Amniotic epithelial cell (primary cell): ENCODE results near the gene HLA-DRA.
"Not testable (repeated sequence)": the region's sequence is repeated elsewhere in the genome, so short reads cannot be mapped to it uniquely, and the experiment has no call there.

Experiments
- DNase-seq: peaks from one replicate; pipeline ENCODE4 v3.0.0-alpha.2; 2010; ENCODE audit warnings: low read depth

The HLA-DRA gene

DNA sequence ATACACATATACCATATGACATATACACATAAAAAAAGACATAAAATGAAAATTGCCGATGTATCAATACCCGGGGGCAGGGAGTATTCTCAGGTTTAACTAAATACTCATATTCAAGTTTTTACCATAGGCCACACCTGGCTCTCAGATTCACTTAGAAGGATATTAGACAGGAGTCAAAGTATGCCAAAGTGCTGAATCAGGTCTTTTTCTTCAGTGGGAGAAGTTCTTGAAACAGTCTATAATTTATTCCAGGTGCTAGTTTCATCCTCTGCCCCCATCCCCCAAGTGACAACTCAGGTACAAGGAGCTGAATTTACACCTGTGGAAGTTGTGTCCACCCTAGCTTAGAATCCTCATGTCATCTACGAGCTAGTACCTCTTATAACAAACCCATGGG is 8.5 kb upstream of the HLA-DRA start:
- no peak for DNase-seq

DNA sequence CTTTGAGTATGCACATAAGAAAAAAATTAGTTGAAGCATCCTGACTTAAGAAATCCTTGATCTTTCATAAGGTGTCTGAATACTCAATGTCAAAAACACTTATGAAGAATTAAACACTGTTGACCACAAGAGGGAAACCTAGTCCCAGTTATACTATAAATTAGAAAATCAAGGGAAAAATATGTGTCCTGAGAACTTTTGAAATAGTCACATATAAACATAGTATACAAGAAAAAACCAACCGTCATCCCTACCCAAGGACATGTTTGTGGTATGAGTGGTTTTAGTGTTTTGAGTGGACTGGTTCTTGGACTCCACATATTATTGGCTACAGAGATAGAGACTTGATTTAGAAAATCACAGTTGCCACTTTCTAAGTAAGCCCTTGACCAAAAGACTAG is 7.6 kb upstream of the HLA-DRA start:
- peak; percentile 35 for DNase-seq

DNA sequence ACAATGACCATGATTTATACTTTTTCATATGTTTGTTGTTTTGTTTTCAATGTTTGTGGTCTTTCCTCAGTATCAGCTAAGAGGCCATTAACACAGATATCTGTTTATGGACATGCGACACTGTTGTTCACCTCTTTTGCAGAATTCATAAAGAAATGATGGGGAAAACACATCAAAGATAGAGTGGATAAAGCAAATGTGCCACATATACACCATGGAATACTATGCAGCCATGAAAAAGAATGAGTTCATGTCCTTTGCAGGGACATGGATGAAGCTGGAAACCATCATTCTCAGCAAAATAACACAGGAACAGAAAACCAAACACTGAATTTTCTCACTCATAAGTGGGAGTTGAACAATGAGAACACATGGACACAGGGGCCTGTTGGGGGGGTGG is 5.7 kb upstream of the HLA-DRA start:
- not testable (repeated sequence) for DNase-seq

DNA sequence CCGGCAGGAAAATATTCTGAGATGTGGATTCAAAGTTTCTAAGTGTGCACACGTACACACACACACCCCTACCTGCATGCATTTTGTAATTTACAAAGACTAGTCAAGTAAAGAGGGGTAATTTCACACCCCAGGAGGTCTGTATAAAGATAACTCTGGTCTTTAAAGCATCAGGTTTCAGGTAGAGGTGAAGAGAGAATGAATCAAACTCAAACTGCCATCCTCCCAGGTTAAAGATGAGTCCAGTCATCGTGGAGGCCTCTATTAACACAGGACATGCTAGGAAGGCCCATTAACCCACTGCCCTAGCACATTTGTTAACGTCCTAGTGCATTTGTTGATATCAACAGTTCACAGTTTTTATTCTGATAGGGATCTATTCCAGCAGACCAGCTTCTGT is 3.5 kb upstream of the HLA-DRA start:
- no peak for DNase-seq

DNA sequence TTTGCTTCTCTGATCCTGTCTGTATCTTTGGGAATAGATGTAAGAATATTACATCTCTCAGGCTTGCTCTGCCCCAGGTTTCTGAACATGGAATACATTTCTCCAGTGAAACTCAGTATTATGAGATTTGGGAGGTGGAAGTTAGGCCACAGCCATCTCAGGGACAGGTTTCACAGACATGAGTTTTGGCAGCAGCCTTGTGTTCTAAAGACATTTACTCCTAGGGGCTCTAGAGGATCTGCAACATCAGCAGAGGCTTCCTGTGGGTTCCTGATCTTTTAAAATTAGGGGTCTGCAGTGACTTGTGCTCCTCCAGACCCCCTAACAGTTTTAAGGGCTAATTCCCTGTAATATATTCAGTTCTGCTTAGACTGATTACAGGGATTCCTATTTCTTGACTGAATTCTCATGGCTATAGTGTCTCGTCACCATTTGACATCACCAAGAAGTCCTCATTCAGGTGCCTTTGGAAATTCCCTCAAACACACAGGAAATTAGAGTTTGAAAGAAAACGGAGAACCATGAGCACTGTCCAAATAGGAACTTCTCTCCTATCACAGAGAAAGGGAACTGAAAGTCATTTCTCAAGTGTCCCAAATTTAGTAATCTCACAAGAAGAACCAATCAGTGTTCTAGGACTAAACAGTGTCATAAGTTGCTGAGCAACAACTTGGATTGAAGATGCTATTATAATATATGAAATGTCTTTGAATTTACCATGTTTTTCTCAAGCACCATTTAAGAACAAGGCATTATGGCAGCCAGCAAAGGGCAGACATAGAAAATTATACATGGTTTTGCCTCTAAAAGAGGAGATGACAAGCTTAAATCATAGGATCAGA is 2.5 kb upstream of the HLA-DRA start:
- no peak for DNase-seq

DNA sequence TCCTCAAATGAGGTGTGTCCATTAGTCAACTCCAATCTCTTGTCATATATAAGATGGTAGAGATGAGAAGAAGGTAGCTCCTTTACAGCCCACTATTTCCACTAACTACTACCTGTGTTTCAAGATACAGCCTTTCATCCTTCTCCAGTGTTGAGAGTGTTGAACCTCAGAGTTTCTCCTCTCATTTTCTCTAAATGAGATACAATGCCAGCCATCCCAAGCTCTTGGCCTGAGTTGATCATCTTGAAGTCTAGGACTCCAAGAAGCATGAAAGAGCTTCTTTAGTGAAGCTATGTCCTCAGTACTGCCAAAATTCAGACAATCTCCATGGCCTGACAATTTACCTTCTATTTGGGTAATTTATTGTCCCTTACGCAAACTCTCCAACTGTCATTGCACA is 548 bp upstream of the HLA-DRA start:
- no peak for DNase-seq

DNA sequence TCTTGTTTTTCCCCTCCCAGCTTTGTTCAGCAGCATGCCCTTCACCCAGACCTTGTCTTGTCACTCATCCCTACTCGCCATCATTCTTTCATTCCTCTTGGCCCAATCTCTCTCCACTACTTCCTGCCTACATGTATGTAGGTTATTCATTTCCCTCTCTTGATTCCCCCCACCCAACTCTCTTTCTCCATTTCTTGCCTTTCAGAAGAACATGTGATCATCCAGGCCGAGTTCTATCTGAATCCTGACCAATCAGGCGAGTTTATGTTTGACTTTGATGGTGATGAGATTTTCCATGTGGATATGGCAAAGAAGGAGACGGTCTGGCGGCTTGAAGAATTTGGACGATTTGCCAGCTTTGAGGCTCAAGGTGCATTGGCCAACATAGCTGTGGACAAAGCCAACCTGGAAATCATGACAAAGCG is 2.6 kb downstream of the HLA-DRA start:
- no peak for DNase-seq

DNA sequence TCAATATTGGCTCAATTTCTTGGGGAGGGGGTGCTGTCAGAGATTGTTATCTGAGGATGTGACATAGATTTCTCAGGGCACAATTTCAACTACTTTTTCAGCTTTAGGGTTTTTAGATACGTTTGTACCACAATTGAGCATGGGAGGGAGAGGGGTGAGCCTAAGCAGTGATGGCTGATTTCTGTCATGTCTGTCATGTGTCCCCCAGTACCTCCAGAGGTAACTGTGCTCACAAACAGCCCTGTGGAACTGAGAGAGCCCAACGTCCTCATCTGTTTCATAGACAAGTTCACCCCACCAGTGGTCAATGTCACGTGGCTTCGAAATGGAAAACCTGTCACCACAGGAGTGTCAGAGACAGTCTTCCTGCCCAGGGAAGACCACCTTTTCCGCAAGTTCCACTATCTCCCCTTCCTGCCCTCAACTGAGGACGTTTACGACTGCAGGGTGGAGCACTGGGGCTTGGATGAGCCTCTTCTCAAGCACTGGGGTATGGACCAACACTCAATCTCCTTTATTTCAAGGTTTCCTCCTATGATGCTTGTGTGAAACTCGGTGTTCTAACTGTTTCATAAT is 3.4 kb downstream of the HLA-DRA start:
- no peak for DNase-seq

DNA sequence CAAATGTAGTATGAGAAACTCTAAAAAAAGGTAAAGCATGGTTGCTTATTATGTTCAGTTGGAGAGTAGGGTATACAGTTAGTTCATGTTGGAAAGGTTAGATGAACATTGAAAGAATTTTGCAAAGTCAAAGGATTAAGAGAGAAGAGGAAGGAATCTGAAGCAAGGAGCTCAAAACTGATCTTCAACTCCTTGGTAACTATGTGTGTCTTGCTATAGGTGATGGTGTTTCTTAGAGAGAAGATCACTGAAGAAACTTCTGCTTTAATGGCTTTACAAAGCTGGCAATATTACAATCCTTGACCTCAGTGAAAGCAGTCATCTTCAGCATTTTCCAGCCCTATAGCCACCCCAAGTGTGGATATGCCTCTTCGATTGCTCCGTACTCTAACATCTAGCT is 4.7 kb downstream of the HLA-DRA start:
- DNase-seq = no peak

DNA sequence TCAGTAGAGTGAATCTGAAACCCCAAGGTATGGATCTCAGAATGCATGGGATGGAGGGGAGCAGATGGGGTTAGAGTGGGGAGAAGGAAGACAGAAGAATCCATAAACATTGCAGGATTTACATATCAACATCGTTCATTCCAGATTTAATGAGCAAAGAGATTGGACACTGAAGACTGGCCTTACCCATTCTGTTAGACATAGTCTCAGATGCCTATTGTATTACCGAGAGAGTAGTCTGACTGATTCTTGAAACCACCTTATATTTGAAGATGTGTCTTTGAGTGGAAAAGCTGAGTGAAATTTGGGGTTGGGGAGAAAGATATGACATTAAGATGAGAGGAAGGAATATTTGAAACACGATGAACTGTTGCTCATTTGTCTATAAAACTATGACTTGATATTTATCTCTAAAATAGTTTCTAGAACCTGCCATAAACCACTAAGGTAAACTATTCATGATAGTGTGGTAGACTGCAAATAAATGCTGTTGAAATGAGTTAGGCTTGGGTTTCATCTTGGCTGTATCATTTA is 5.7 kb downstream of the HLA-DRA start:
- no peak for DNase-seq

DNA sequence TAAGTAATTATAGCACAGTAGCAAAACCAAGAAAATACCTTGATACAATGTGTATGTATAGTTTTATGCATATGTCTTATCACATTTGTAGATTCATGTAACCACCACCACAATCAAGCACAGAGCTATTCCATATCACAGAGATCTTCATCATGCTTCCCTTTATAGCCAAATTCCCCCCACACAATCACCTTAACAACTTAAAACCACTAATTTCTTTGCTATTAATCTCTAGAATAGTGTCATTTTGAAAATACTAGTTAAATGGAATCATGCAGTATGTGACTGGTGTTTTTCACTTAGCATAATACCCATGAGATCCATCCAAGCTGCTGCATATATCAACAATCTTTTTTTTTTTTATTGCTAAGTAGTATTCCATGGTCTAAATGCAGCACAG is 8.2 kb downstream of the HLA-DRA start:
- DNase-seq = no peak

DNA sequence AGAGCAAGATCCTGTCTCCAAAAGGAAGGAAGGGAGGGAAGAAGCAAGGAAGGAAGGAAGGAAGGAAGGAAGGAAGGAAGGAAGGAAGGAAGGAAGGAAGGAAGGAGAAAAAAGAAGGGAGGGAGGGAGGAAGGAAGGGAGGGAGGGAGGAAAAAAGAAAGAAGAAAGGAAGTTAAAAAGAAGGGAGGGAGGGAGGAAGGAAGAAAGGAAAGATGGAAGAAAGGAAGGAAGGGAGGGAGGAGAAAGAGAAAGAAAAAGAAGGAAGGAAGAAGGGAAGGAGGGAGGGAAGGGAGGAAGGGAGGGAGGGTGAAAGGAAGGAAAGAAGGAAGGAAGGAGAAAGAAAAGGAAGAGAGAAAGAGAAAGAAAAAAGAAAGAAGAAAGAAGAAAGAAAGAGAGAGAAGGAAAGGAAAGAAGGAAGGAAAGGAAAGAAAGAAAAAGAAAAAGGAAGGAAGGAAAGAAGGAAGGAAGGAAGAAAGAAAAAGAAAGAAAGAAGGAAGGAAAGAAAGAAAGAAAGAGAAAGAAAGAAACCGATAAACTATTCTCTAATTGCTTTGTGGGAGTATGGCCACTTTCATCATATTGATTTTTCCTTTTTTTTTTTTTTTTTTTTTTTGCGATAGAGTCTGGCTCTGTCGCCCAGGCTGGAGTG is 9.5 kb downstream of the HLA-DRA start:
- no peak for DNase-seq

DNA sequence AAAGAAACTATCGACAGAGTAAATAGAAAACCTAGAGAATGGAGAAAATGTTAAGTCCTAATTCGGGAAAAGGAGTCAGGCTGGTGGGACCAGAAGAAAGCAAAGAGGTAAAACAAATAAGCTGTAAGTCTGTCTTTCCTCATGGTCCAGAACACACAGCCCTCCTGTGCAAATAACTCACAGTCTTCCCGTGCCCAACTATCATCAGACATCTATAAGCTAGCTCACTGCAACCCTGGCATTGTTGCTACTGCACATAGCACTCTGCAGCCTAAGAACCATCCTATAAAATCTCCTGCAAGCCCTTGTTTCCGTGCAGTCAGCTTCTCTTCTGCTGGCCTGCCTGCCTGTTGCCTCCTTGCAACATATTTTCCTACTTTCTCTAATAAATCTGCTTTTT is 17.4 kb downstream of the HLA-DRA start:
- DNase-seq = no peak

DNA sequence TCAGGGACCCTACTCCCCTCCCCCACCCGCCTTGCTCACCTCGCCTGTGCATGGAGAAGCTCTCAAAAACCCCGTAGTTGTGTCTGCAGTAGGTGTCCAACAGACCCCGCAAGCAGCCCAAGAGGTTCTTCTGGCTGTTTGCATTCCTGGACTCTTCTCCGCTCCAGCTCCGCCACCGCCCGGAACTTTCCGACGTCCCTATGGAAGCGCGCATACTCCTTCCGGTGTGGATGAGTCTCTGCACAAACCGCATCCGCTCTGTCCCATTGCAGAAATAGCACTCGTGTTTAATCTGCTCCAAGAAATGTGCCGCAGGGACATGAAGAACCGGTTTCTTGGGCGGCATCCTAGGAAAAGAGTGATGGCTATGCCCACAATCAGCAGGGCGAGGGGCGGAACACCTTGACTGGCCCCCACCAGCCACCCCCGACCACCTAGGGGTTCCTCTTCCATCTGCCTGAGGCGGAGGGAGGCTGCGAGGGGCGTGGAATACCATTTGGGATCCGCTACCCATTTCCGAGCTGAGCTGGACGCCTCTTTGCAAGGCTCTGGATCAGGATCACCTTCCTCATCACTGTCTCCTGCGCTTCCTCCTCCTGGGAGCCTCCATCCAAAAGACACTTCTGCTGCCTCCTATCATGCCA is 20.2 kb downstream of the HLA-DRA start:
- no peak for DNase-seq

DNA sequence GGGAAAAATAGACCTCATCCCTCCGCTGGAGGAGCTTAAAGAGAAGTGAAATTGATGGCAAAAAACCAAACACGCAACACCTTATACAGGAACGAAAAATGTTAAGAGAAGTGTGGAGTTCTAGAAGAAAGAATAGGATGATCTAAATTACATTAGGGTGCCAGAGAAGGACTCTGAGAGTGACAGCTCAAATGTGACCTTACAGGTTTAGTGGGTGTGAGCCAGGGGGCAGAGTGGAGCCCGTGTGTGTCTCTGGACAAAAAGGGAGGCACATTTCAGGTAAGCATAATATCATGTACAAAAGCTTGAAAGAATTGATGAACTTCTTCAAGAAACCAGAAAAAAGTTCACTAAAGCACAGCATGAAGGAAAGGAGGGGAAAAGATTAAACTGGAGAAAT is 20.8 kb downstream of the HLA-DRA start:
- DNase-seq = no peak

DNA sequence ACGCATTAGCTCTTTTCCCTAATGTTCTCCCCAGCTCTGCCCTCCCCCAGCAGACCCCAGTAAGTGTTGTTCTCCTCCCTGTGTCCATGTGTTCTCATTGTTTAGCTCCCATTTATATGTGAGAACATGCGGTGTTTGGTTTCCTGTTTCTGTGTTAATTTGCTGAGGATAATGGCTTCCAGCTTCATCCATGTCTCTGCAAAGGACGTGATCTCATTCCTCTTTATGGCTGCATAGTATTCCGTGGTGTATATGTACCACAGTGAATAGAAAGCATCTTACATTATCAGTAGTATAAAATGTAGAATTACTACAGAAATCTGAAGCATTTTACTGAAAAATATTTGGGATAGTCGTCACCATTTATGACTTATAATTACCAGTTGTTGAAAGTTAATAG is 21.8 kb downstream of the HLA-DRA start:
- DNase-seq = no peak

DNA sequence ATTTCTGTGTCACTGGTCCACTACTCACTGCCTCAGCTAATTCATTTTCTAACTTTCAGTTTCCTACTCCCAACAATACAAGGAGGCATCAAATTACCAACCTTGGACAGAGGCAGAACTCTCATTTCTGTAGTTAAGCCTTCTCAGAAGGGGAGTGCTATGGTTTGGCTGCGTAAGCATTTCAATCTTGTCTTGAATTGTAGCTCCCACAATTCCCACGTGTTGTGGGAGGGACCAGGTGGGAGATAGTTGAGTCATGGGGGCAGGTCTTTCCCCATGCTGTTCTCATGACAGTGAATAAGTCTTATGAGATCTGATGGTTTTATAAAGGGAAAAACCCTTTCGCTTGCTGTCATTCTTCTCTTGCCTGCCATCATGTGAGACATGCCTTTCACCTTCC is 22.9 kb downstream of the HLA-DRA start:
- no peak for DNase-seq

DNA sequence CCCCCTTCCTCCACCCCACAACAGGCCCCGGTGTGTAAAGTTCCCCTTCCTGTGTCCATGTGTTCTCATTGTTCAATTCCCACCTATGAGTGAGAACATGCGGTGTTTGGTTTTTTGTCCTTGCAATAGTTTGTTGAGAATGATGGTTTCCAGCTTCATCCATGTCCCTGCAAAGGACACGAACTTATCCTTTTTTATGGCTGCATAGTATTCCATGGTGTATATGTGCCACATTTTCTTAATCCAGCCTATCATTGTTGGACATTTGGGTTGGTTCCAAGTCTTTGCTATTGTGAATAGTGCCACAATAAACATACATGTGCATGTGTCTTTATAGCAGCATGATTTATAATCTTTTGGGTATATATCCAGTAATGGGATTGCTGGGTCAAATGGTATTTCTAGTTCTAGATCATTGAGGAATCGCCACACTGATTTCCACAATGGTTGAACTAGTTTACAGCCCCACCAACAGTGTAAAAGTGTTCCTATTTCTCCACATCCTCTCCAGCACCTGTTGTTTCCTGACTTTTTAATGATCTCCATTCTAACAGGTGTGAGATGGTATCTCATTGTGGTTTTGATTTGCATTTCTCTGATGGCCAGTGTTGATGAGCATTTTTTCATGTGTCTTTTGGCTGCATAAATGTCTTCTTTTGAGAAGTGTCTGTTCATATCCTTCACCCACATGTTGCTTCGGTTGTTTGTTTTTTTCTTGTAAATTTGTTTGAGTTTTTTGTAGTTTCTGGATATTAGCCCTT is 28.2 kb downstream of the HLA-DRA start:
- not testable (repeated sequence) for DNase-seq

DNA sequence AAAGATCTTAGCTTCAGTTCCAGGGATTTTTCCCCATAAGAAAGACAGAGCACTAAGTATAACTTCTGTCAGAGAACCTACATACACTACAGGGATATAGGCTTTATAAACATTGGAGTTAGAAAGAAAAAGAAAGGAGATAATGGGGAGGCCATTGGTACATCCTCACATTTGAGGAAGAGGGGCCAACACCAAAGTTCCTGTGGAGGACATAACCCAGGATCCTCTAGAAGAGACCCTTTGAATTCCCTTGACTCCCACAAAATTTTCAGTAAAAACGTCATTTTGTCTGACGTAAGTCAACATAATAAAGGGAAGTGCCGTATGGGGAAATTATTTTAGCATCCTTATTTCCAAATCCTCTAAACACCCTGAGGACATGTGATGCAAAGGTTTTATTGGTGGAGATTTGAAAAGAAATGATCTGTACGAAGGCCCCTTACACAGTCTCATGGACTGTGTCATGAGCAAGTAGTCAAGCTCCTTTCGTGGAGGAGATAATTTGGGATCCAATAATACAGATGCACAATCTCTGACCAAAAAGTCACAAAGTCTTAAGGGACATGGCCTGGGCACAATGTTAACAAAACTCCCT is 33.2 kb downstream of the HLA-DRA start:
- DNase-seq = no peak

DNA sequence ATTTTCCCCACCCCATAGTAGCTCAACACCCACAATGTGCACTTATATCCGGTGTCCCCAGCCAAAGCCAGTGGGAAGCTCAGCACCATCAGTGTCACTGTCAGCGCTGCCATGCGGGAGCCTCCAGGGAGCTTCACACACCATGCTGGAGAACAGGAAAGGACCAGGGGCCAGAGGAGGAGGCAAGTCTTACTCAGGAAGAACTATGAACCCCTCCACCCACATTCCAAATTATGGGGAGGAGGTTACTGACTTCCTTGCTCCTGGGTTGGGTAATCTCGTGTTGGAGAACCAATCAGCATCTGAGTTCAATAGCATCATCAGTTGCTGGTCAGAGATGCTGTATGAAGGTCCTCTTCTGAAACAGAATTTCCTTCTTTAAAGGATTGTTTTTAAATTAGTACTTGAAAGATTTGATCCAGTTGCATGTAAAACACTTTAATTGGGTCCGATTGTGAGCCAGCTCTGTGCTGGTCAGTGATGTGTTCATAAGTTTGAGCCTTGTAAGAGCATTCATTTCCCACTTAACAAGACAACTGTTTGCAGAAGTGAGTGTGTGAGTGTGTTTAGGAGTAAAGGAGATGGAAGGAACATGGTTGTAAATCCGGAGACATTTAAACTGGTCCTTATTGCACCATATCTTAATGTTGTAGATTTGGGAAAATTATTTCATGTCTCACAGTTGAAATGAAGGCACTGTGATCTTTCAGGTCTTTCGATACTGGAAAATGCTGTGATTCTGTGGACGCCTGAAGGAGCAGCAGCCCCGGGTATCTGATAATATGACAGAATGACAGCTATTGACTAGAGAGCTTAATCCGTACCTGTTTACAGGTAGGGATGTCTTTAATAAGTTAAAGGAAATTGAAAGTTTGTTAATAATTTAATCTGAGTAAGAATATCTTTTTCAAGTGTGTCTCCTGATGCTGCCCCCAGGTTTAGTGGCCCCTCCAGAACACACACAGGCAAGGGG is 34.0 kb downstream of the HLA-DRA start:
- DNase-seq = not testable (repeated sequence)
